Fibroblast of lung (primary cell): ENCODE measurements around the gene TP63.

Experiments used
- EZH2 ChIP-seq: IDR thresholded peaks from 2 replicates; pipeline ENCODE4 v1.5.1; 2012; ENCODE audit warnings: low read length, control low read depth, mild to moderate bottlenecking; ENCODE audit errors: missing control alignments
- TF ChIP-seq, protein P1 (sequence below), 2 donors: IDR thresholded peaks in 1 of 2; conservative IDR thresholded peaks in 1 of 2; 1 replicate in 1 of 2; 2 replicates in 1 of 2; pipeline ENCODE4 v1.5.1; 2011 to 2012; ENCODE audit warnings: low read length in 2 of 2, control low read depth in 1 of 2, inconsistent platforms in 1 of 2, low read depth in 1 of 2, mild to moderate bottlenecking in 1 of 2

DNA sequence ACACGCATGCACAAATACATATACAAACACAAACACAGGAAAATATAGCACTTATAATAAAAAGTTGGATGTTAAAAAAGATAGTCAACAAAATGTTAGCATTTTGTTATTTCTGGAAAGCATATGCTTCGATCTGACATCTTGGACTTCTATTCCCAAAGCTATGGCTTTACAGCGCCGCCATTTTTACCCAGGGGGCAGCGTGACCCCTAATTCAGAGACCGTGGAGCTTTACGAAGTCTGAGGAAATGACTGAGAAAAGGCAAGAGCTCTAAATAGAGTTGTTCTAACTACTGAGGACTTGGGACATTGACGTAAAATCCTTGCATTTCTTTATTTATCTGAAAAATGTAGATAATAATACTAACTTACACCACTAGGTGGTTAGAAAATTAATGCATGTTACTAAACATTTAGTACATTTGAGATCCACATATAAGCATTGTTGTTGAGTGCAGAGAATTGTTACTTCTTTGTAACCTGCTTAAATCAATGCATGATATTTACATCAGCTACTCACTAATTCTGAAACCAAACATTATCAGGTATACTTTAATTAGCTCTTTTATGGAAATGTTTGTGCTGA is 155.4 kb downstream of the TP63 start:
- TF ChIP-seq, protein P1, sequence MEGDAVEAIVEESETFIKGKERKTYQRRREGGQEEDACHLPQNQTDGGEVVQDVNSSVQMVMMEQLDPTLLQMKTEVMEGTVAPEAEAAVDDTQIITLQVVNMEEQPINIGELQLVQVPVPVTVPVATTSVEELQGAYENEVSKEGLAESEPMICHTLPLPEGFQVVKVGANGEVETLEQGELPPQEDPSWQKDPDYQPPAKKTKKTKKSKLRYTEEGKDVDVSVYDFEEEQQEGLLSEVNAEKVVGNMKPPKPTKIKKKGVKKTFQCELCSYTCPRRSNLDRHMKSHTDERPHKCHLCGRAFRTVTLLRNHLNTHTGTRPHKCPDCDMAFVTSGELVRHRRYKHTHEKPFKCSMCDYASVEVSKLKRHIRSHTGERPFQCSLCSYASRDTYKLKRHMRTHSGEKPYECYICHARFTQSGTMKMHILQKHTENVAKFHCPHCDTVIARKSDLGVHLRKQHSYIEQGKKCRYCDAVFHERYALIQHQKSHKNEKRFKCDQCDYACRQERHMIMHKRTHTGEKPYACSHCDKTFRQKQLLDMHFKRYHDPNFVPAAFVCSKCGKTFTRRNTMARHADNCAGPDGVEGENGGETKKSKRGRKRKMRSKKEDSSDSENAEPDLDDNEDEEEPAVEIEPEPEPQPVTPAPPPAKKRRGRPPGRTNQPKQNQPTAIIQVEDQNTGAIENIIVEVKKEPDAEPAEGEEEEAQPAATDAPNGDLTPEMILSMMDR (conservative IDR thresholded peaks at IDR 0.05 in 1 of 2, IDR thresholded peaks at IDR 0.05 in 1 of 2; ENCODE audit: low read depth in 1 of 2, low read length in 2 of 2) = no peak
- TF ChIP-seq EZH2 = no peak
